ENCODE data around the gene SAMD14. TPM values are rescaled to one million over a fixed set of nuclear protein-coding genes. Genes with fewer than 3 reads are reported as not detected.

The SAMD14 gene
- total RNA-seq, 1 donor from 2014 or later, result 82.0 TPM

GRCh38 chr17:50165066-50165465 lies 35.1 kb upstream of the SAMD14 start:
- peak overlapping the region; percentile 52 for H3K27ac Mint-ChIP-seq (ENCODE audit: unreplicated experiment)
- no peak overlapping the region for H3K4me3 Mint-ChIP-seq (ENCODE audit: unreplicated experiment)
- peaks cover 8% of the 10 kb centered on the region for H3K36me3 Mint-ChIP-seq (ENCODE audit: low read depth, unreplicated experiment)
- peaks cover 21% of the 10 kb centered on the region for H3K4me1 Mint-ChIP-seq (ENCODE audit: unreplicated experiment)
- TF ChIP-seq CTCF (IDR thresholded peaks at IDR 0.05; ENCODE audit: unreplicated experiment), result no peak
- H3K9me3 Mint-ChIP-seq (ENCODE audit: unreplicated experiment), result no peaks in the 10 kb centered on the region
- no peak for DNase-seq (ENCODE audit: low spot score)
- peaks cover 11% of the 10 kb centered on the region for H3K27me3 Mint-ChIP-seq (ENCODE audit: unreplicated experiment)

GRCh38 chr17:50164697-50164988 lies 34.7 kb upstream of the SAMD14 start:
- Mint-ChIP-seq H3K36me3 (ENCODE audit: low read depth, unreplicated experiment) (peaks cover 8% of the 10 kb centered on the region), H3K27me3 (ENCODE audit: unreplicated experiment) (peaks cover 11% of the 10 kb centered on the region), H3K27ac (ENCODE audit: unreplicated experiment) (no peak overlapping the region), H3K4me3 (ENCODE audit: unreplicated experiment) (no peak overlapping the region), H3K9me3 (ENCODE audit: unreplicated experiment) (no peaks in the 10 kb centered on the region), H3K4me1 (ENCODE audit: unreplicated experiment) (peaks cover 21% of the 10 kb centered on the region)
- DNase-seq (ENCODE audit: low spot score), result no peak
- TF ChIP-seq CTCF (IDR thresholded peaks at IDR 0.05; ENCODE audit: unreplicated experiment), result no peak

DNA sequence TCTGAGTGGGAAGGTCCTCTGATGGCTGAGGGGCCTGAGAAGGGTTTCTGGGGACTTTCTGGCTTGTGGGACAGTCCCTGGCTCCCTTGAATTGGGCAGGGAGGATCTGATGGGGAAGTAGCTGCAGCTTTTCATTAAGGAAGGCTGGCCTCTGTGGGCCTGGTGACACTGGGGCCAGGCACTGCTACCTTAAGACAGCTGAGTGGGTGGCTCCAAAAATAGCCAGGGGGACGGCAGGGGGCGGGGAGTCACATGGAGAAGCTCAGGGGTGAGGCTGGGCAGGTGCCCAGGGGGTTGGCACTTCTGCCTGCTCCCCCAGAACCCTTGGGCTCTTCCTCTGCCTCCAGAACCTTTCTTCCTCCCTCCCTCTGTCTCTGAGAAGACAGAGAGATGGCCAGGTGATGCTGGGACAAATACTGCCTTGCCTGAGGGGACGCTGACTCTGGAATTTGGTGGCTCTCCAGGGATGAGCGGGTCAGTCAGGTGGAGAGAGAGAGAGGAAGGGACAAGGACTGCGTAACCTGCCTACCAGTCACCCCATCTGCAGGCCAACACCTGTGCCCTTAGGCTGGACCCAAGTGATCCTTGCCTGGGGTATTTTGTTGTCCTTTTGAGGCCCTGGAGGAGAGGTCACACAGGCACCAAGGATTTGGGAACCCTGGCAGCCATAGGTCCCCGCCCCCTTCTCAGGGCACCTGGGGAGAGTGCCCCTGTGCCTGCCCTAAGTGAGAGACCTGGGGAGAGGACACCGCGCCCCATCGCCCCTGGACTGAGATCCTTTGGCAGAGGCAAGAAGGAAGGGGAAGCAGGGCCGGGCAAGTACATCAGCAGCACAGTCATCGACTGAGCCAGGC lies 34.1 kb upstream of the SAMD14 start:
- no peak for DNase-seq (ENCODE audit: low spot score)
- no peak for TF ChIP-seq CTCF (IDR thresholded peaks at IDR 0.05; ENCODE audit: unreplicated experiment)
- Mint-ChIP-seq H3K27me3 (ENCODE audit: unreplicated experiment) (peaks cover 8% of the 10 kb centered on the region), H3K9me3 (ENCODE audit: unreplicated experiment) (no peaks in the 10 kb centered on the region), H3K36me3 (ENCODE audit: low read depth, unreplicated experiment) (peaks cover 4% of the 10 kb centered on the region), H3K4me1 (ENCODE audit: unreplicated experiment) (peaks cover 21% of the 10 kb centered on the region), H3K27ac (ENCODE audit: unreplicated experiment) (peak overlapping the region; percentile 70), H3K4me3 (ENCODE audit: unreplicated experiment) (no peak overlapping the region)

DNA sequence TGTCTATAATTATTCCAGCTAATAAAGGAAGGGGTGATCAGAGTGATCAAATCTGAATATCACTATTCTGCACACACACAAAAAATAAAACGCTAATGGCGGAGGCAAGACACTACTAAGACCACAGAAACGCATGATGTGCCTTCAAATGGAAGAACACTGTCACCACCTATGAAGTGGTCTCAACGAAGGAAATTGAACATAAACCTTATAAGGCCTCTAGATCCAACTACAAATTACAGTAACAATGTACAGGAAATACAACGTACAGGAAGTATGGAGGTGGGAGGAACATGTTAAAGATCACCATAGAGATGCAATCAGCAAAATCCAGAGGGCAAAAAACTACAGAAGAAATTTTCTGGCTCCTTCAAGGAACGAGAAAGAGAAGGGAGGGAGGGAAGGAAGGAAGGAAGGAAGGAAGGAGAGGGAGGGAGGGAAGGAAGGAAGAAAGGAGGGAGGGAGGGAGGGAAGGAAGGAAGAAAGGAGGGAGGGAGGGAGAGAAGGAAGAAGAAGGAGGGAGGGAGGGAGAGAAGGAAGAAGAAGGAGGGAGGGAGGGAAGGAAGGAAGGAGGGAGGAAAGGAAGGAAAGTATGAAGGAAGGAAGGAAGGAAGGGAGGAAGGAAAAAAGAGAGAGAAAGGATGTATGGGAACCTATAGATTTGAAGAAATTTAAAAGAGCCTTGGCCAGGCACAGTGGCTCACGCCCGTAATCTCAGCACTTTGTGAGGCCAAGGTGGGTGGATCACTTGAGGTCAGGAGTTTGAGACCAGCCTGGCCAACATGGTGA lies 32.7 kb upstream of the SAMD14 start:
- no peaks in the 10 kb centered on the region for H3K9me3 Mint-ChIP-seq (ENCODE audit: unreplicated experiment)
- no peak for TF ChIP-seq CTCF (IDR thresholded peaks at IDR 0.05; ENCODE audit: unreplicated experiment)
- H3K27me3 Mint-ChIP-seq (ENCODE audit: unreplicated experiment), result peaks cover 8% of the 10 kb centered on the region
- H3K27ac Mint-ChIP-seq (ENCODE audit: unreplicated experiment), result peak overlapping the region; percentile 7
- peaks cover 17% of the 10 kb centered on the region for H3K4me1 Mint-ChIP-seq (ENCODE audit: unreplicated experiment)
- peaks cover 4% of the 10 kb centered on the region for H3K36me3 Mint-ChIP-seq (ENCODE audit: low read depth, unreplicated experiment)
- DNase-seq (ENCODE audit: low spot score), result no peak
- H3K4me3 Mint-ChIP-seq (ENCODE audit: unreplicated experiment), result no peak overlapping the region

GRCh38 chr17:50161911-50162288 lies 31.9 kb upstream of the SAMD14 start:
- peaks cover 17% of the 10 kb centered on the region for H3K4me1 Mint-ChIP-seq (ENCODE audit: unreplicated experiment)
- peaks cover 4% of the 10 kb centered on the region for H3K36me3 Mint-ChIP-seq (ENCODE audit: low read depth, unreplicated experiment)
- peak overlapping the region; percentile 45 for H3K27ac Mint-ChIP-seq (ENCODE audit: unreplicated experiment)
- DNase-seq (ENCODE audit: low spot score), result no peak
- no peak for TF ChIP-seq CTCF (IDR thresholded peaks at IDR 0.05; ENCODE audit: unreplicated experiment)
- H3K27me3 Mint-ChIP-seq (ENCODE audit: unreplicated experiment), result peaks cover 8% of the 10 kb centered on the region
- H3K4me3 Mint-ChIP-seq (ENCODE audit: unreplicated experiment), result no peak overlapping the region
- no peaks in the 10 kb centered on the region for H3K9me3 Mint-ChIP-seq (ENCODE audit: unreplicated experiment)

Measured in endothelial cell (in vitro differentiated cells).